ENCODE results near the gene CCR9.

The CCR9 gene

GRCh38 chr3:45873638-45874037 is 12.7 kb upstream of the CCR9 start:
- no peak for FAIRE-seq

DNA sequence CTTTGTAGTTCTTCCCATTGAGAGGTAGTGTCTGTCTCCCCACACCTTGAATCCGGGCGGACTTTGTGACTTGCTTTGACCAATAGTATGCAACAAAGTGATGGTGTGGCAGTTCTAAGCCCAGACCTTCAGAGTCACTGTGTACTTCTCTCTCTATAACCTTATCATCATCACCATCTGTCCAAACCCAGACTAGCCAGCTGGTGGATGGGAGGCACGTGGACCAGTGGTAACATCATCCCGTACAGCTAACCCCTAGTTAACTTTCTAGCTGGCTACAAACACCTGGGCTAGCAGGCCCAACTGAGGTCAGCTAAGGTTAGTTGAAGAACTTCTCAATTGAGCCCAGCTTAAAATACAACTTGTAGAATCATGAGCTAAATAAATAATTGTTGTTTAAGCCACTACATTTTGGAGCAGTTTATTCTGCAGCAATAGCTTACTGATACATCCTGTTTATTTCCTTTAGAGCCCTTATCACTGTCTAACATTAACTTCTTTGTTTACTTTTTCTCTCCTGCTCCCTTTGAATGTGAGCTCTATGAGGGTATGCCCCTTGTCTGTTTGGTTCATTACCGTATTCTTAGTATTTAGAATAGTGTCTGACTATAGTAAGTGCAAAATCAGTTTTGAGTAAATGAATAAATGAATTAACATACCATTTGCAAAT is 11.5 kb upstream of the CCR9 start:
- no peak for FAIRE-seq

DNA sequence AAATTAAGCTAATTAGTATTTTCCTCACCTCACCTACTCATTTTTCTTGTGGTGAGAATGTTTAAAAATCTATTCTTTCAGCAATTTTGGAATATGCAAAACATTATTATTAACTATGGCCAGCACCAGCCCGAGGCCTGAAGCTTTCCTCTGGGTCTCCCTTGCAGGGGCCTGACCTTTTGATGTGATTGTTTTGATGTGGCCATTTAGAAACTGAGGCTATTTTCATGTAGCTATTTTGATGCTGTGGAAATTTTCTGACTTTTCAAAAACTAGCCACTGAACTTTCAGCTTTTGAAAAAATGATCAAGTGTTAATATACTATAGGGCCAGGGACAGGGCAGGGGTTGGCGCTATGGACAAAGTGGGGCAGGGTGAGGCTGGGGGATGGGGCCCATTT is 8.2 kb upstream of the CCR9 start:
- no peak for FAIRE-seq

GRCh38 chr3:45880725-45881077 is 5.6 kb upstream of the CCR9 start:
- FAIRE-seq: no peak

DNA sequence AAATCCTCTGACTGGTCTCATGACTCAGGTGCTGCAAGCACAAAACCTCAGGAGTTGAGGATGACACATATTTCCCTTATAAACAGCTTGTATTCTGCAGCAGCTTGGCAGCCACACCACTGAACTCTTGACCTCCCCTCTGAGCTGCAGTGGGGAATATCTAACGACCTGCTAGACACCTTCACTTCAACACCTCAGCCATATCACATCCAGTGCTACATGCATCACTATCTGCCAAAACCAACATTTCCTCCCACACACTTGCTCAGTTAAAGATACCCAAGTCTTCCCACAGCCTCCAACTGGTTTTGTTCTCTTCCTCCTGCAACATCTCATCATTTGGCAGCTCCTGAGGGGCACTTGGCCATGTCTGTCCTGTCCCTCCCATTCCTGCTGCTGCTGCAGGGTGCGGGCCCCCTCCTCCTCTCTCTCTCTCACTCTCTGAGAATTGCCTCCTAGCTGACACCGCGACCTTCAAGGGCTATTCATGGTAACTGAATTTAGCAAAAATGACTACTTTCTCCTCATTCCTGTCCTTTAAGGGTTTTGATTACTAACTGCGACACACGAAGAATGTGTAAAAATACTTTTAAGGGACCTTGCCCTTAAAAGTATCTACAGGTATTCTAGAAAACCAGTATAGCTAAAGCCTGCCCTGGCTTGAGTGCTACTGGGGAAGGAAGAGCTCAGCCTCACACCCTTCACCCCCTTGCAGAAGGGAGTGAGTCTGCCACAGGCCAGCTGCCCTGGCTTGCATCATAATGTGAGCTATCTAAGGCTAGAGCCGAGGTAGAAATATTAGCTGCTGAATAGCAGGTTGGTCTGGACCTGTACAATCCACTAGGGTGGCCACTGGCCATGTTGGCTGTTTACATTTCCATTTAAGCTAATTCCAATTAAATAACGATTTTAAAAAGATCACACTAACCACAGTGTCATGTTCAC is 5.0 kb upstream of the CCR9 start:
- FAIRE-seq: no peak

DNA sequence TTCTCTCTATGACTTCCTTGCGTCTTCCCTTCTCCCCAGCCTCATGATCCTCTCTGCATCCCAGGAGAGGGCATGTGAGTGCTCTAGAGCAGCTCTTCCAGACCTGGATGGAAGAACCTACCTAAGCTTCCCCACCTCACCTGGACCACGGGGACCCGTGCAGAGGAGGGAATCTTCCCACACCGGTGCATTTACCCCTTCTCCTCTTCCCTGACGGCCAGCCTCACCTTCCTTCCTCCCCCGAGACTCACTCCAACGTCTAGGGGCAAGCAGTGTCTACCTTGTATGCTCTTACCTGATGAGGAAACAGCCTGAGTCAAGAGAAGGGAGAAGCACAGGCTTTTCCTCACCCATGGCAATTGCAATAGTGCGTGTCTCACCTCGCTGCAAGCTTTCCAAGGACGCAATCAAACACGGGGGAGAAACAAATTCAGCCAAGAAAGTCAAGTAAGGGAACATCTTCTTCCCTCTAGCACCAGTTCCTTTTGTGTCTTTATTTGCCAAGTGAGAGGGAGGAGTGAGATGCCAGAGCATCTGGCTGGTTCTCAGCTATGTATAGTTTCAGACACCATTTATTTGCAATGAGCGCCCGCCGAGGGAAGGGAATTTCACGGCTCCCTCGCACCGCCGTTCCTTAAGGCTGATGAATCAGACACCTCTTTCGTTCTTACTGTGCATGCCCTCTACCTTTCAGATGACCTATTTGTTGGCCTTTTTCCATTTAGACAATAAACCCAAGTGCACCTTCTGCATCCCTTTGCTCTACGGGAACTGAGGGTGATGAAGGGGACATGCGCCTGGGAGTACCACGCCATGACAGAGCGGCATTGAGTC is 1.8 kb upstream of the CCR9 start:
- FAIRE-seq: no peak

DNA sequence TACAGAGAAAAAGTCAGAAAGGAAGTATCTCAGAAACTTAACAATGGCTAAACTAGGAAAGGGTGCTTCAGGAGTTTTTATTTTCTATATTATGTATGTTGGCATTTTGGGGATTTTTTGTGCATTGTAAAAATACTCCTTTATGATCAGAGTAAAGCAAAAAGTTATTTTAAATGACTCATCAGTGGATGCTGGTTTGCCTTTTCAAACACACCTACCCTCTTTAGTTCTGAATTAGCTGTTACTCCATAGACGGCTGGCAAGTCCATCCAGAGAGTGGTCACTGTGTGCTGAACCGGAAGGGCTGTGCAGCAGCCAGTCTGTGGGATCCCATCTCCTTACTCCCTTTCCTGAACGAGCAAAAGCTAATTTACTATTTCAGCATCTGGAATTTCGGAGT is 942 bp downstream of the CCR9 start:
- no peak for FAIRE-seq

DNA sequence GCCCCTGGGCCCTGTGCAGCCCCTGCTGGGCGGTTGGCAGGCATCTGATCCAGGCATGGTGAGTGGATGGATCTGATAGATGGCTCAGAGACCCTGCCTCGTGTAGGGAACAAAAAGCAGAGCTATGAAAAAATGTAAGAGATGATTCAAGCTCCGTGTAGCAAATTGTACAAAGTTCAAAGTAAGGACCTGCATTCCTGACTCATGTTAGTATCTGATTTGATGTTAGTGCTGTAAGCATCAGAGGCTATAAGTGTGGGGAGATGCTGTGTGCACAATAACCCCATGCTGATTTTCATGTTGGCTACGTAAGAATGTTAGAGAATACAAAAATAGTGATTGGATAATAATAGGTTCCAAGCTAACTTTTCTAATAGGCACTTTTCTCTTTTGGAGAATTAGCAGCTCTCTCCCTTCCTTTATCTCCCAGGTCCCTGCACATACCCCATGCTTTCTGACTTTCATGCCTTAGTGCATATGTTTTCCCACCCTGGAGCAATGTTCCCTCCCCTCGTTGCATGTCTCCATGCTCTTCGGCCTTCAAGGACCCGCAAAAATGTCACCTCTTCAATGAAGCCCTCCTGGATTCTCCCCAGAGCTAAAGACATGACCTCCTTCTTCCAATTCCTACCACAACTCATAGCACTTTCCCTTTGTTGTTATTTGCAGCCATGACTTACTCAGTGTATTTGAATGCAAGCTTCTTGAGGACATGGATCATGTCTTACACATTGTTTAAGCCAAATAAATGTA is 1.6 kb downstream of the CCR9 start:
- no peak for FAIRE-seq

DNA sequence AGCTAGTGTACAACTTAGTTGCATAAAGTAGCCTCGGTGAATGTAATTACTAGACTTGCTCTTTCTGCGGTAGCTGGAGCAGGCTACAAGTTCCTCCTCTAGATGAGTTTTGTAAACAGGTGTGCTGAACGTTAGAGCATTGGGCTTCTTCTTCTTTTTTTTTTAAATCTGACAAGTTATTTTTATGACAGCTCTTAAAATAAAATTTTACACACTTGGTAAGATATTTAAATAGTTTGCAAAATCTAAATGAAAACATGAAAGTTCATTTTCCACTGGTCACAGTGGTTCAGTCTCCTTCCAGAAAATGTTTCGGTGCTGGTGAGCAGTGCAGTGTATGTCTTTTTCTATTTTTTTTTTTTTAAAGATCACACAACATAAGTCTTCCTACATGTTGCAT is 3.0 kb downstream of the CCR9 start:
- FAIRE-seq: no peak

- no peak for FAIRE-seq
Measured at GRCh38 chr3:45890405-45890804, 4.1 kb downstream of the CCR9 start.

DNA sequence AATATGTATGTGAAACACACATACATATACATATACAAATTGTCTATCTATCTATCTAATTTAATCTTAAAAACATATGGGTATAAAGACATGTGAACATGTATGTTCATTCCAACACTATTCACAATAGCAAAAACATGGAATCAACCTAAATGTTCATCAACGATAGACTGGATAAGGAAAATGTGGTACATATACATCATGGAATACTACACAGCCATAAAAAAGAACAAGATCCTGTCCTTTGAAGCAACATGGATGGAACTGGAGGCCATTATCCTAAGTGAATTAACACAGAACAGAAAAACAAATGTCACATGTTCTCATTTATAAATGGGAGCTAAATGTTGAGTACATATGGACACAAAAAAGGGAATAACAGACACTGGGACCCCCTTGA is 5.8 kb downstream of the CCR9 start:
- FAIRE-seq: no peak

GRCh38 chr3:45894015-45894414 is 7.7 kb downstream of the CCR9 start:
- FAIRE-seq: no peak

DNA sequence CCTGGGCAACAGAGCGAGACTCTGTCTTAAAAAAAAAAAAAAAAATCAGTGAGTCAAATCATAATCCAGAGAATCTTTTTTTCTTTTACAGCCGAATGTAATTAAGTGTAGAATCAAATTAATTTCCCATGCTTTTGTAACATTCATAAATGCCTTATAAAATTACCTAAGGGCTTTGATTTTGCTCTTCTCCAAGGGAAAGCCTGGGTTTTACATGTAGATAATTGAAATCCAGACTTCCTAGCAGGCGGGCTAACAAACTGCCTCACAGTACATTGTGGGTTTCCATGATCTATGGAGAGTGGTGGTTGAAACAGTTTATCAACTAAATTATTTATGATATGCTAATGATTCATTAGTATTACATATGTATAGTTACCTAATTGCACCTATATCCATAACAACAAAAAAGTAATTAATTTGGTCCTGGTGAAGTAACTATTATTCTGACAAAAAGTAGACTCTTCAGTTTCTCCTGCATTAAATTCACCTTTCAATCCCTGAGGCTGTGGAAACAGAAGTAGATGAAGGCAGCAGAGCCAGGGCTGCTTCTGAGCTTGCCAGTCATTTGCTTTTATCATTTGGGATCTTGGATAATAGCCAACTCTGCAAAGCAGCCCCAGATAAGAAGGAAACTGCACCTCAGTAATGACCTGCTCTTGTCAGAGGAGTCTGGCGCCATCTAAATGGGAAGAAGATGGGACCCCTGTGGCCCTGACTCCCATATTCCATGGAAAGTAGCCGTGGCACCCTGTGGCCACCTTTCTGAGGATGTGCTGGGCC is 9.5 kb downstream of the CCR9 start:
- FAIRE-seq: no peak

DNA sequence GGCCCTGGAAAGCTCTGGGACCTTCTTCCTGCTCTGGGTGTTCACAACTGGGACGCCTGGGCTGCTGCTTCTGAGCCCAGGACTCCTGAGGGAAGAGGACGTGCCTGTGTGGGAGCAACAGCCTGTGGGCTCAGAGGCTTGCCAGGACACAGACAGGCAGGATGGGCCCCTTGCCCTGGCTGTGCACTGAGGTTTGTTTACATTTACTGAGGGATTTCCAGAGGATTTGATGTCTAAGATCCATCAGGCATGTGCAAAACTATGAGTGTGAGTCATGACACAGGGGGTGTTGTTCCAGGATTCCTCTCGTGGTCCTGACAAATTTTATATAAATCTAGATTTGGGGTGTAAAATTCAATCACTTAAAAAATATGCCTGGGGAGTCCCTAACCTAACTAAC is 10.6 kb downstream of the CCR9 start:
- FAIRE-seq: no peak

DNA sequence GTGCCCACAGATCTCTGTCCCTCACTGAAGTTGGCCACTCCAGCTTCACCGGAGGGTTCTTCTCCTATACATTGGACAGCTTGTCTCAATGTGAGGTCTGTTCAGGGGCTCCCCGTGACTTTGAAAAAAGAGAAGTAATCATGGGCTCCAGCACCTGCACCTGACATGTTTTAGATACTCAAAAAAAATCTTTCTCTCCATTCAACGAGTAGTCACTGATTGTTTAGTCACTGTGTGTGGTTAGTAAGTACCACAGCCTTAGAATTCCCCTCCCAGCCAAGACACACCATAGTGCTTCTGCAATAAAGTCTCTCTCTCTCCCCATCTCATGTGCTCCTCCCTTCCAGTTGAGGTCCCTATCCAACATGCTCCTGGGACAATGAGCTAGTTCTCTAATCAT is 18.6 kb downstream of the CCR9 start:
- no peak for FAIRE-seq

DNA sequence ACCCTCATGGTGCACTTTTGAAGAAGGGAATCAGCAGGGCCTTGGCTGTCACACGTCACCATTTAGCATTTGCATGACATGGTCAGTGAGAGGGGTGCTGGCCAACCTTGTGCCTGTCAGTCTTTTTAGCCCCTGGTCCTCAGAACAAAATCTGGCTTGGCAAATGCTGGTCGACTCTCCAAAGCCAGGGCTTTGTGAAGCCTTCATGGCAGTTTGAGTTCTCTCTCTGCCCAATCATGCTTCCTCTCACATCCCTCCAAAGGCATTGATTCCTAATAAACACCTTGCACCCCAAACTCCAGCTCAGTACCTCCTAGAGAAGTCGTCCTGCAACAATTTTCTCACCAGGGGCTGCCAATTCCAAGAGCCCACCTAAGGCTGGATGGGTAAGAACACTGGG is 19.4 kb downstream of the CCR9 start:
- no peak for FAIRE-seq

DNA sequence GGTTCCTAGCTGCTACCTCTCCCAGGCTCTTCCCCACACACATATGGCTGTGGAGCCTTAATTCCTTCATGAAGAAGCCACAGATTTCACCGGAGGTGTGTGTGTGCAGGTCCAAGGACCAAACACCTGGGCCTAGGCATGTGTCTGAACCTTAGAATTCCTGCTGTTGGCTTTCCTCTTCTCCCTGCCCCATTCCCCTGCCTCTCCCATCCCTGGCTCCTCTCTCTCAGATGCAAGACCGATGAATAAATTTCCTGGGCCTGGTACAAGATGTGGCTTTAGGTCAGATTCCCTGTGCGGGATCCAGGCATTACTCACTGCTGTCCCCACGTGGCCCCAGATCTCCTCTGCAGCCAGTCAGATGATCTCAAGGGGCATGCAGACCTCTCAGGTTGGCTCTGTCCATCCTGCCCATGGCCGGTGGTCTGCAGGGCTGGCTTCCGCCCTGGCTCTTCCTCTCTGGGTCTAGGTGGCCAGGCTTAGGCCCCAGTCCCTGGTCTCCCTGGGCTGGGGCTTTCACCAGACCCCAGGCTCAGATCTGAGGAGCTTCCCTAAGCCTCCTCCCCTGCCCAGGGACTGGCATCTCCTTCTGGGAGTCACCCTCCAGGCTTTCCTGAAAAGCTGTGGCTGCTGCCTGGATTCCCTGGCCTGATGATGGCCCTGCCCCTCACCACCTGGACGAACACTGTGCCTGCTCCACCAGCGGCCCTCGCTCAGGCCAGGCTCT is 20.5 kb downstream of the CCR9 start:
- FAIRE-seq: no peak

- no peak for FAIRE-seq
Measured at GRCh38 chr3:45907769-45908705, 21.7 kb downstream of the CCR9 start.

DNA sequence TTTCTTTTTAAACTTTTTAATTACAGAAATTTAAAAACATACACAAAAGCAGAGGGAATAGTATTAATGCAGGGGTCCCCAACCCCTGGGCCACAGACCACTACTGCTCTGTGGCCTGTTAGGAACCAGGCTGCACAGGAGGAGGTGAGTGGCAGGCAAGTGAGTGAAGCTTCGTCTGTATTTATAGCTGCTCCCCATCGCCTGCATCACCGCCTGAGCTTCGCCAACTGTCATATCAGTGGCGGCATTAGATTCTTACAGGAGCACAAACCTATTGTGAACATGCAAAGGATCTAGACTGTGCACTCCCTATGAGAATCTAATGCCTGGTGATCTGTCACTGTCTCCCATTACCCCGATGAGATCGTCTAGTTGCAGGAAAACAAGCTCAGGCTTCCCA is 22.4 kb downstream of the CCR9 start:
- FAIRE-seq: no peak

GRCh38 chr3:45909542-45909941 is 23.2 kb downstream of the CCR9 start:
- FAIRE-seq: no peak
